Ovary (tissue), 3 donors: ENCODE data around the gene CSNK1G1.

ENCODE experiments used
- CTCF ChIP-seq, 3 donors: fragments of 450-650 bp in 2 of 3; fragments of 200-600 bp in 1 of 3; IDR thresholded peaks; one replicate each; pipeline versions ENCODE4 v1.5.1 to v1.8.0; 2016 to 2022; ENCODE audit warnings: antibody characterized with exemption in 3 of 3, mild to moderate bottlenecking in 1 of 3
- EP300 ChIP-seq: sonication (generic); formaldehyde crosslinking; IDR thresholded peaks from one replicate; pipeline ENCODE4 v1.6.1; 2017; ENCODE audit warnings: antibody characterized with exemption
- POLR2A ChIP-seq: fragments of 450-650 bp; IDR thresholded peaks from one replicate; pipeline ENCODE4 v1.6.1; 2017; ENCODE audit warnings: antibody characterized with exemption, mild to moderate bottlenecking, moderate library complexity
- donor health status: DM: no; HTN: no; CAD: no.

GRCh38 chr15:64185146-64185911 is 170.6 kb downstream of the CSNK1G1 start:
- no peak for TF ChIP-seq POLR2A
- TF ChIP-seq CTCF (IDR thresholded peaks at IDR 0.05): no peak
- no peak for TF ChIP-seq EP300
